MCF 10A (cell line): ENCODE data around the gene TP53RK. TPM values are rescaled to one million over a fixed set of nuclear protein-coding genes. Genes with fewer than 3 reads are reported as not detected.

Experiments
- BruUV-seq: library from RNA; stranded (reverse); fragments of 400-500 nt; replicated peaks from 2 replicates; lab custom pipeline; 2021; lab: Mats Ljungman, UMichigan
- CTCF ChIA-PET: fragments of 300-600 bp; sonication (Branson Sonifier 250); formaldehyde crosslinking; extraction: SDS; loops from one replicate; lab custom pipeline; 2021; ENCODE audit warnings: antibody characterized with exemption, inconsistent platforms; lab: Yijun Ruan, JAX
- POLR2A ChIA-PET: fragments of 300-600, 350-650 bp; sonication (Branson Sonifier 250); formaldehyde crosslinking; extraction: SDS; loops from one replicate; lab custom pipeline; 2020; ENCODE audit warnings: antibody characterized with exemption, inconsistent platforms; lab: Yijun Ruan, JAX
- DNase-seq: peaks from one replicate; pipeline ENCODE4 v3.0.0-alpha.2; 2018; ENCODE audit not compliant: unreplicated experiment
- H3K27ac Mint-ChIP-seq: one replicate; pipeline ENCODE4 v1.8.0; 2022; ENCODE audit warnings: mild to moderate bottlenecking, low read depth, mixed read lengths; ENCODE audit not compliant: unreplicated experiment
- H3K27me3 Mint-ChIP-seq: one replicate; pipeline ENCODE4 v1.8.0; 2022; ENCODE audit warnings: mixed read lengths; ENCODE audit not compliant: insufficient read depth, unreplicated experiment
- H3K36me3 Mint-ChIP-seq: one replicate; pipeline ENCODE4 v1.8.0; 2022; ENCODE audit warnings: mild to moderate bottlenecking, moderate library complexity, mixed read lengths; ENCODE audit not compliant: insufficient read depth, unreplicated experiment
- H3K4me1 Mint-ChIP-seq: one replicate; pipeline ENCODE4 v1.8.0; 2022; ENCODE audit warnings: mixed read lengths; ENCODE audit not compliant: insufficient read depth, unreplicated experiment
- H3K4me3 Mint-ChIP-seq: one replicate; pipeline ENCODE4 v1.8.0; 2022; ENCODE audit warnings: mild to moderate bottlenecking, moderate library complexity, mixed read lengths; ENCODE audit not compliant: unreplicated experiment
- H3K9me3 Mint-ChIP-seq: one replicate; pipeline ENCODE4 v1.8.0; 2022; ENCODE audit warnings: mixed read lengths; ENCODE audit not compliant: unreplicated experiment
- intact Hi-C: fragments of 100-400 bp; cut with micrococcal nuclease; formaldehyde crosslinking; loops from 2 replicates; pipeline ENCODE4 v1.14.1; 2022
- total RNA-seq: library from RNA; stranded (reverse); gene quantifications from 2 replicates; pipeline ENCODE4 v1.2.3, GENCODE V29; 2022
- TF ChIP-seq, protein P1 (sequence below): fragments of 200-600 bp; IDR thresholded peaks from one replicate; pipeline ENCODE4 v1.8.0; 2022; ENCODE audit warnings: antibody characterized with exemption, mild to moderate bottlenecking; ENCODE audit not compliant: unreplicated experiment

TP53RK gene
- total RNA-seq, 1 experiment from 2014 or later: 16.2 TPM

- Mint-ChIP-seq H3K27ac (no peak overlapping the region), H3K9me3 (no peaks in the 10 kb centered on the region), H3K36me3 (no peaks in the 10 kb centered on the region), H3K4me3 (no peak overlapping the region), H3K27me3 (peaks cover 12% of the 10 kb centered on the region), H3K4me1 (no peaks in the 10 kb centered on the region)
- intact Hi-C loops: no loop called here
- ChIA-PET POLR2A (interaction anchor here (0.8 kb wide), 1 partner anchor 22 kb away, joined by 3 read pairs; no protein-coding TSS in a partner anchor), CTCF (interaction anchor here (0.7 to 1.3 kb wide), 5 partner anchors 12 to 1862 kb away, joined by 3 to 6 read pairs (median 3); no protein-coding TSS in a partner anchor)
- TF ChIP-seq, protein P1, sequence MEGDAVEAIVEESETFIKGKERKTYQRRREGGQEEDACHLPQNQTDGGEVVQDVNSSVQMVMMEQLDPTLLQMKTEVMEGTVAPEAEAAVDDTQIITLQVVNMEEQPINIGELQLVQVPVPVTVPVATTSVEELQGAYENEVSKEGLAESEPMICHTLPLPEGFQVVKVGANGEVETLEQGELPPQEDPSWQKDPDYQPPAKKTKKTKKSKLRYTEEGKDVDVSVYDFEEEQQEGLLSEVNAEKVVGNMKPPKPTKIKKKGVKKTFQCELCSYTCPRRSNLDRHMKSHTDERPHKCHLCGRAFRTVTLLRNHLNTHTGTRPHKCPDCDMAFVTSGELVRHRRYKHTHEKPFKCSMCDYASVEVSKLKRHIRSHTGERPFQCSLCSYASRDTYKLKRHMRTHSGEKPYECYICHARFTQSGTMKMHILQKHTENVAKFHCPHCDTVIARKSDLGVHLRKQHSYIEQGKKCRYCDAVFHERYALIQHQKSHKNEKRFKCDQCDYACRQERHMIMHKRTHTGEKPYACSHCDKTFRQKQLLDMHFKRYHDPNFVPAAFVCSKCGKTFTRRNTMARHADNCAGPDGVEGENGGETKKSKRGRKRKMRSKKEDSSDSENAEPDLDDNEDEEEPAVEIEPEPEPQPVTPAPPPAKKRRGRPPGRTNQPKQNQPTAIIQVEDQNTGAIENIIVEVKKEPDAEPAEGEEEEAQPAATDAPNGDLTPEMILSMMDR: no peak
- no peak for DNase-seq
- BruUV-seq: no TSS peak
Observed at GRCh38 chr20:46710153-46710913, 21.1 kb upstream of the TP53RK start.

DNA sequence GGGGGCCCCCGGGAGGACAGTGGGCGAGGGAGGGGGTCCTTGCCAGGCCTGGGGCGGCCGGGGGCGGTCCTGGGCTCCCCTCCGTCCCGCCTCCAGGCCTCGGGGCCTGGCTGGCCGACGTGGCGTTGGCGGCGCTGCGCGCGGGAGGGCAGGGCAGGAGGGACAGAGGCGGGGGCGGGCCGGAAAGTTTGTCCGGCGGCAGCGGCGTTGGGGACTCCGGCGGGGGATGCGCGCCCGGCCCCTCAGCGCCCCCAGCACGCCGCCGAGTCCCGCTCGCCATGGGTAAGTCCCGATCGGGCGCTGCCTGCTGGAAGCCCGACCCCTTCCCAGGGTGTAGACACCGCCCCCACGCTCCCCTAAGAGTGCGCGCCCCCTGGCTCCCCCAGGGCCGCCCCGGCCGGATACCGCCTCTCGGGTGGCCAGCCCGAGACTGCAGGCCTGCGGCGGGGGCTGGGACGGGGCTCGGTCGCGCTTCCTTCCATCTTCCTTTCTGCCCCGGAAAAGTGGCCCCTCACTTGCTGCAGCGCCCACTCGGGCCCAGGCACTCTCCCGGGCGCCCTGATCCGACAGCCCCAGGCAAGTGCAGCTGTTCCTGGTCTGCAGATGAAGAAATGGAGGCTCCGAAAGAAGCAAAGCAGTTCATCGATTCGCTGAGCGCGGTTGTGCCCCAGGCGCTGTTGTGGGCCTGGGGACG, 20.4 kb upstream of the TP53RK start, which contains the start of gene SLC2A10:
SLC2A10 (plus strand) TSS at position 191 of the 694 bp plus-strand sequence; CDS start at position 279, 88 bp downstream.
- no peaks in the 10 kb centered on the region for H3K36me3 Mint-ChIP-seq
- CTCF ChIA-PET: interaction anchor here (0.7 to 1.3 kb wide), 2 partner anchors 721 to 1550 kb away, joined by 3 to 6 read pairs; no protein-coding TSS in a partner anchor
- POLR2A ChIA-PET: no interaction called here
- H3K4me3 Mint-ChIP-seq: no peak within 1 kb of the TSS
- no peak for DNase-seq
- intact Hi-C loops: no loop called here
- H3K27me3 Mint-ChIP-seq: peaks cover 12% of the 10 kb centered on the region
- H3K9me3 Mint-ChIP-seq: no peaks in the 10 kb centered on the region
- BruUV-seq: no TSS peak
- TF ChIP-seq, protein P1: no peak
- H3K27ac Mint-ChIP-seq: no peak within 1 kb of the TSS
- no peaks in the 10 kb centered on the region for H3K4me1 Mint-ChIP-seq

DNA sequence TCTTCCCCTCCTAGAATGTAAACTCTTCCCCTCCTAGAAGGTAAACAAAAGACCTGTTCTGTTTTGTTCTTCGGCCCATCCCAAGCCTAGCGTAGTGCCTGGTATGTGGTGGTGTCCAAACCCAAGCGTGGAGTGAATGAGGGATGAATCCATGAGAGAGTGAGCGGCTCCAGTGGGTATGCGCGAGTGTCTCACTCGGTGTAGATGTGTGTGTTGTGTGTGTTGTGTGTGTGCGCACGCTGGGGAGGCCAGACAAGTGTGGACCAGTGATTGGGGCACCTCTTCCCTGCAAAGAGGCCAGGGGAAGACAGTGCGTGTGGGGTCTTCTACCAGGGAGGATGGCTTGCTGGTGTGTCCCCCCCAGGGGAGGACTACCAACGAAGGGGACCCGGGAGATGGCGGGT, 19.8 kb upstream of the TP53RK start:
- Mint-ChIP-seq H3K27me3 (peaks cover 12% of the 10 kb centered on the region), H3K4me1 (no peaks in the 10 kb centered on the region), H3K36me3 (no peaks in the 10 kb centered on the region), H3K4me3 (no peak overlapping the region), H3K27ac (no peak overlapping the region), H3K9me3 (peaks cover 2% of the 10 kb centered on the region)
- TF ChIP-seq, protein P1: no peak
- ChIA-PET CTCF (no interaction called here), POLR2A (no interaction called here)
- BruUV-seq: no TSS peak
- intact Hi-C loops: no loop called here
- DNase-seq: no peak
